Mesodermal cell (in vitro differentiated cells): ENCODE data around the gene FIBIN. TPM values are rescaled to one million over a fixed set of nuclear protein-coding genes. Genes with fewer than 3 reads are reported as not detected.

Source experiments
- H3K27ac ChIP-seq: 2 replicates; pipeline ENCODE4 v1.7.0; 2013; ENCODE audit warnings: mild to moderate bottlenecking, low read depth, low read length, moderate library complexity; ENCODE audit not compliant: severe bottlenecking
- H3K36me3 ChIP-seq: 2 replicates; pipeline ENCODE4 v1.7.1; 2013; ENCODE audit warnings: mild to moderate bottlenecking, low read length, moderate library complexity; ENCODE audit not compliant: control insufficient read depth, insufficient read depth
- H3K4me1 ChIP-seq: one replicate; pipeline ENCODE4 v1.7.1; 2013; ENCODE audit warnings: mild to moderate bottlenecking, low read length; ENCODE audit not compliant: insufficient read depth, control insufficient read depth, poor library complexity, severe bottlenecking
- H3K4me3 ChIP-seq: 2 replicates; pipeline ENCODE4 v1.7.0; 2013; ENCODE audit warnings: low read length, control low read depth, mild to moderate bottlenecking; ENCODE audit not compliant: insufficient read depth, poor library complexity, severe bottlenecking; ENCODE audit errors: extremely low read depth
- H3K9me3 ChIP-seq: 2 replicates; pipeline ENCODE4 v1.7.1; 2013; ENCODE audit warnings: mild to moderate bottlenecking, low read length, moderate library complexity; ENCODE audit not compliant: control insufficient read depth
- WGBS, 2 experiments: methylation state at CpG; one replicate each; pipeline ENCODE4 v1.1.5; 2013; ENCODE audit warnings: missing lambda C conversion rate in 2 of 2; ENCODE audit not compliant: insufficient coverage in 2 of 2; 5-methylcytosine and 5-hydroxymethylcytosine counted together
- polyA plus RNA-seq, 2 experiments: library from polyadenylated mRNA; stranded (reverse); fragments of 50-300 nt; gene quantifications; one replicate each; pipeline ENCODE4 v1.2.3, GENCODE V29; 2013

Gene FIBIN
- polyA plus RNA-seq (2013, experiment 1 of 2) = 9.8 TPM
- polyA plus RNA-seq (2013, experiment 2 of 2) = 11.3 TPM

DNA sequence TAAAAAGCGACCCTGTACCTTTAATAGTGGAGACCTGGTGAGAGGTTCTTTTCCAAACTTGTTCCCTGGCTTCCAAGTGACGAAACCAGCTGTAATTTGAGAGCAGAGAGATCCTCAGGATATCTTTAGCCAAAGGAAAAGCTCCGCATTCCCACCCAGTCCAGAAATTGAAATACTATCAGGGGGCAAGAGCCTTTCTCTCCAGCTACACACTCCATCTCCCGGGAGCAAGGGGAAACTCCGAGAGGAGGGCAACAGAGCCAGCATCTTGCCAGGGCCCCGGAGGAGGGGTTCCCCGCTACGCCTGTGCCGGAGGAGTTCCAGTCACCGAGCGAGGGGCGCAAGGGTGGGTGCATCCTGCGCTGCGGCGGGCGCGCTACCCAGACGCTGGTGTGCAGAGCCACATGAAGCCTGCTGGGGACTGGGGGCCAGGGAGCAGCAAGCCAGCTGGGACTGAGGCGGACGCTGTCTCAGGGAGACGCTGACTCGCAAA is at the start of gene FIBIN:
Gene FIBIN (plus strand): TSS at position 148 of the 493 bp plus-strand sequence. CDS start 415 bp downstream, outside the sequence.
- Histone ChIP-seq H3K4me1 (peaks cover 3% of the 10 kb centered on the region), H3K36me3 (no peaks in the 10 kb centered on the region), H3K4me3 (peak within 1 kb of the TSS; percentile 25), H3K27ac (no peak within 1 kb of the TSS), H3K9me3 (no peaks in the 10 kb centered on the region)
- 54 to 65% methylated on average over 17 to 19 of the region's 22 CpGs for WGBS, 2 experiments

DNA sequence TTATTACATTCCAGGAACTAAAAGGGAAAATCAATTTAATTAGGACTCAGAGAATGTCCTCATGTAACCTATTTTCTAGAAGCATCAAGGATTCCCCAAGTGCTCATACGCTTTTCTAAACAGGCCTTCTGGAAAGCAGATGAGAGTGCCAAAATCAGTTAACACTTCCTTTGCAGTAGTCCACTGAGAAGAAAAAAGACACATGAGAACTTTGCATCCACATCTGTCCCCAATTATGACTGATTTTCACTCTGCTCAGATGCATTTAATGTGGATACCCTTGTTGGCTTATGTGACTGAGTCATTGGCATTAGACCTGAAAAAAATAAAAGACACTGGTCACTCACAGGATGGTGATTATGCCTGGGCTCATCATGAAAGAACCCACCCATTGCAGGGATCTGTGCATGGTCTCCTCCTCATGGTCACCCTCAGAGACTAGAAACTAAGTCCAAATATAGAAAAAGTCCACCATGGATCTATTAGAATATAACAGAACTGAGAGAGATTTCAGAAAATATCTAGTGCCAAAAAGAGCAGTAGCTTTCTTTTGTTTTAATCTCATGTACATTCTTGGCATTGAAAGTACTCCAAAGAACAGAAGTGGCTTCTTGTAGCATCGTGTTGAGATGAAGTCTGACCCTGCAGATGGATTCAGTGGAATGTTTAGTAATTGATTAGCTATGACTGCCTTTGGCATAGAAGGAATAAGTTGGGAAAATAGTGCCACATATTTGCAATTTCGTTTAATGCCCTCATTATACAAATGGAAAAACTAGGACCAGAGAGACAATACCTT is 48.8 kb upstream of the FIBIN start:
- Histone ChIP-seq H3K36me3 (no peaks in the 10 kb centered on the region), H3K27ac (no peak overlapping the region), H3K4me3 (no peak overlapping the region), H3K4me1 (peaks cover 8% of the 10 kb centered on the region), H3K9me3 (no peaks in the 10 kb centered on the region)
- 93 to 95% methylated on average over 2 of the region's 3 CpGs for WGBS, 2 experiments

DNA sequence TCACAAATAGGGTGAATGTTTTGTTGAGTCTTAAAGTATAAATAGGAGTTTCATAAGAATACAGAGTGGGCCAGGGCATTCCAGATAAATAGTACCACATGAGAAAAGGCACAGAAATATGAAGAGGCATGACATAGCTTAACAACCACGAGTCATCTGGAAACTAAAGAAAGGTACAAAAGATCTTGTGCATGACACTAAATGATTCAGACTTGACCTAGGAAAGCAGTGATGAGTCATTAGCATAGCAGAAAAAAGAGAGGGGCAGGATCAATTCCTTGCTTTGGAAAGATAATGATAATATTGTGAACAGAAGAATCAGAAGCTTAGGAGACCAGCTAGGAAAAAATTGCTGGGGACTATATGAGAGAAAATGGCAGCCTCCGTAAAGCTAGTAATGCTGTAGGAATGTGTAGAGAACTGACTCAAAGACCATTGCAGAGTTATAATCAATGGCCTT is 47.6 kb upstream of the FIBIN start:
- H3K4me1 ChIP-seq = peaks cover 10% of the 10 kb centered on the region
- H3K27ac ChIP-seq = no peak overlapping the region
- no peak overlapping the region for H3K4me3 ChIP-seq
- 81 to 83% methylated on average over 2 of the region's 2 CpGs for WGBS, 2 experiments
- no peaks in the 10 kb centered on the region for H3K36me3 ChIP-seq
- no peaks in the 10 kb centered on the region for H3K9me3 ChIP-seq

DNA sequence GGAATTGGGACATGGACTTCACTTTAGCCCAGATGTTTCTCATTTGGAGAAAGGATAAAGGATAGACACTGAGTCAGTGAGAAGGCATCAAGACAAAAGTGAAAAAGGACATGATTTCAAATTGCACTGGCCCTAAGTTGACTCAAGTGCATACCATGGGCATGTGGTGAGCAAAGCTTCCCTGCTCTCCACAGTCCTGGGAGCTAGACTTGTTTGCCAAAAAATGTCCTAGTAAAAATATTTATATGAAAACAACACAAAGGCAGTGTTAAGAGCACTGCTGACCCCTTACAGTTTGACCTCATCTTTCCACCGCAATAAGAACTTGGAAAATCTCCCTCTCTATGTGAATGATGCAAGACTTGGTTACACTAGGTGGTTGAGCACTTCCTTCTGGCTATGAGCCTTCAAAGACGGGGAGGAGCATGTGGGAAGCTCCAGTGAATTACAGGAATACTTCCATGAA is 46.5 kb upstream of the FIBIN start:
- no peak overlapping the region for H3K27ac ChIP-seq
- H3K4me3 ChIP-seq = no peak overlapping the region
- H3K36me3 ChIP-seq = no peaks in the 10 kb centered on the region
- peaks cover 14% of the 10 kb centered on the region for H3K4me1 ChIP-seq
- H3K9me3 ChIP-seq = no peaks in the 10 kb centered on the region
- WGBS, 2 experiments = 60% methylated on average over 1 of the region's 2 CpGs; no CpG with 5 or more reads in 1 of the 2 experiments

DNA sequence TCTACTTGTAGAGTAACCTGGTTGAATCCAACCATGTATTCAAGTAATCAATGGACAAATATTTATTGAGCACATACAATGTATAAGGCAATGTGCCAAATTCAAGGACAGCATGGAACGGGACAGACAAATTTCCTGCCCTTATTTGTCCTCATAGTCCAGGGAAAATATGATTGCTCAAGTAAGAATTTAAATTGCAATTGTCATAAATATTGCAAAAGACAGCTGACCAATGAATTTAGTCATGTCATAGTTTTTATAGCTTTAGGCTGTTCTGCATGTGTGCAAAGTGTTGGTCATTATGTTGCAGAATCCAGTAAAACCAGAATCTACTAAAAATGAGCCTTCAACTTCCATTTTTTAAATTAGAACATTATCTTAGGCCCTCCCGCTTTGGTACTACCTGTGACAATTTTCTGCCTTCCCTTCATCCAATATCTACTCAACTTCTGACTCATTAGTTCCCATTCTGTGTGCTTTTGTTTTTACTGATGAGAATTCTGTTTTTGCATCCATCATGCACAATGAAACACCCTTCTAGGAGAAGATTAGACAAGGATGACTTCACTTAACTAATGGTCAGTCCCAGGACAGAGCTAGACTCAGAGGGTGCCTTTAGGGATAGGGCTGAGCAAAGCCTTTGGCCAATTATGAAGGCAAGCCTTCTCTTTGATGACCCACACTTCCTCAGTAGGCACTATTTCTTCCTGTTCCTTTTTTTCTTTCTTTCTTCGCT is 45.8 kb upstream of the FIBIN start:
- Histone ChIP-seq H3K27ac (no peak overlapping the region), H3K4me3 (no peak overlapping the region), H3K36me3 (no peaks in the 10 kb centered on the region), H3K4me1 (peaks cover 14% of the 10 kb centered on the region), H3K9me3 (no peaks in the 10 kb centered on the region)
- 89% methylated on average over 2 to 3 of the region's 3 CpGs for WGBS, 2 experiments

DNA sequence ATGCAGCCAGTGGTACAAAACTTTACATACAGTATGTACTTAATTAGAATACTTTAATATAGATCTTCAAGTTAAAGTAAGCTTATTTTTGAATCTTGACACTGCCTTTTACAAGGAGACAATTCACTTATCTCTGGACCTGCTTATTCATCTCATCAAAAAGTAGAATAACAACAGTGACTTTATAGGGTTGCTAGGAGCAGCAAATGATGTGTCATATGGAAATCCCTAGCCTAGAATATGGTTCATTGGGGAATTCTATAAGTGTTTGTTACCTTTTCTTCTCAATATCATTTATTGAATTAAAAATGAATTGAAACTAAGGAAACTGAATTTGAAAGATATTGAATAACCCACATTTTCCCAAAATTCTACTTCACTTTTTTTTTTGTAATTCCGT is 45.0 kb upstream of the FIBIN start:
- Histone ChIP-seq H3K4me3 (no peak overlapping the region), H3K9me3 (no peaks in the 10 kb centered on the region), H3K36me3 (no peaks in the 10 kb centered on the region), H3K4me1 (peaks cover 14% of the 10 kb centered on the region), H3K27ac (no peak overlapping the region)
- WGBS, 2 experiments = 86 to 100% methylated on average over 1 of the region's 1 CpG

DNA sequence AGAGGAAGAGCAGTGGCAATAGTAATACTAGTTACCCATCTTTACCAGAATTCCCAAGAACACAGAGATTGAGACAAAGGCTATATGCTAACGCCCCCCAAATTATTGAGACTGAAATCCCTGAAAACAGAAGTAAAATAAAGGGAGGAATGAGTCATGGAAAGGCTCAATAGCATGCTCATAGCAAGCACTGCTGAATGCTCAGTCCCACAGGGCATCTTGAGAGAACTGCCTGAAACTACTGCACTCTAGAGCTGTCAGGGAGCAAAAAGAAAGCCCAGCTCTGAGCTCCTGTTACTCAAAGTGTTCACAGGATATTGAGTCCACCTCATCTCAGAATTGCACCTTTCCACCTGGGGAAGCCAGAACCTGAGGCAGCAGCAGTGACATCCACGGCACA is 44.1 kb upstream of the FIBIN start:
- Histone ChIP-seq H3K36me3 (no peaks in the 10 kb centered on the region), H3K4me1 (peaks cover 14% of the 10 kb centered on the region), H3K4me3 (no peak overlapping the region), H3K9me3 (no peaks in the 10 kb centered on the region), H3K27ac (no peak overlapping the region)
- 100% methylated on average over 1 of the region's 2 CpGs for WGBS, 2 experiments

DNA sequence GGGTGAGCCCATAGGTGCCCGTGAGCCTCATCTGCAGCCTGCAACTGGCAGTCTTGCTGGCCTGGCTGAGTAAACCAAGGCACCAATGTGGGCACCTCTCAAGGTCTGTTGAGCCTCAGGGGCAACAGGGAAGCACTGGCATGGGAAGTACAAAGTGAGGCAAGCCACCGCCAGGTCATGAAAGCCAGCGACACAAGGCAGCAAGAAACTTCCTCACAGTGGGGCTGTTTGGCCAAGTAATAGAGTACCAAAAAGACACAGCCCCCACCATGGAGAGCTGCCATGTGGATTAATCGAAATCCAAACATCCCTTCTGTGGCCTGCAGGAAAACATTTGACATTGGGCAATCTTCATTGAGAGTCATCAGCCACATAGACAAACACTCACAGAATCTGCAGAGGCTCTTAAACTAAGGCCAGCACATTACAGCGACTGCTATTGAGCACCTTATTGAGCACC is 43.6 kb upstream of the FIBIN start:
- Histone ChIP-seq H3K9me3 (no peaks in the 10 kb centered on the region), H3K4me1 (peaks cover 14% of the 10 kb centered on the region), H3K4me3 (no peak overlapping the region), H3K36me3 (no peaks in the 10 kb centered on the region), H3K27ac (no peak overlapping the region)
- 91 to 96% methylated on average over 5 of the region's 5 CpGs for WGBS, 2 experiments

DNA sequence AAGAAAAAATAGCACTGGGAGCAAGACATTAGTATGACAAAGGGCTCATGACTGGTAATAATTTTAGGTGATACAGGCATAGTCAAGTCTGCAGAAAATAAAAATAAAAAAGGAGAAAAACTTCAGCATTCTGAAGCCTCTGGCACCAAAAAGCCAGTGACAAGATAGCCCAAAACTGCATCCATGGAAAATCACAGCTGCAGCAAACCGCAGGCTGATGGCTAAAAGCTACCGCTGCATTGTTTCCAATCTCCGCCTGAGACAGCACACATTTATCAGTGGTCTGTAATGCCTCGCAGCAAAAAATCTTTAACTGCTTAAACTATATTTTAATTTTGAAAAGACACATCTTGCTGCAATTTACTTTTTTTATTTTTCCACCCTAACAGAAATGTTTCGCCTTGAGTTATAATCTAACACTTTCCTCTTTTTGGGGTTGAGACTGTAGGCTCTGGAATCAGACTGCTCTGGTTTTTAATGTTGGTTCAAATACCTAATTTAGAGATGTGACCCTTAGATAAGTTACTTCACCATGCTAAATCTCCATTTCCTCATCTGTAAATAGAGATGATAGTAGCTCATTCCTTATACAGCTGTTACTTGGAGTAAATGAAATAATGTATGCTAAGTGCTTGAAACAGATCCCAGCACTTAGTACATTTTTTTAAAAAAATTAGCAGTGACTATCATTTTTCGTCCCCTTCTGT is 42.0 kb upstream of the FIBIN start:
- 57 to 75% methylated on average over 4 of the region's 6 CpGs for WGBS, 2 experiments
- H3K4me1 ChIP-seq = peaks cover 6% of the 10 kb centered on the region
- no peaks in the 10 kb centered on the region for H3K36me3 ChIP-seq
- H3K9me3 ChIP-seq = no peaks in the 10 kb centered on the region
- H3K4me3 ChIP-seq = no peak overlapping the region
- no peak overlapping the region for H3K27ac ChIP-seq

DNA sequence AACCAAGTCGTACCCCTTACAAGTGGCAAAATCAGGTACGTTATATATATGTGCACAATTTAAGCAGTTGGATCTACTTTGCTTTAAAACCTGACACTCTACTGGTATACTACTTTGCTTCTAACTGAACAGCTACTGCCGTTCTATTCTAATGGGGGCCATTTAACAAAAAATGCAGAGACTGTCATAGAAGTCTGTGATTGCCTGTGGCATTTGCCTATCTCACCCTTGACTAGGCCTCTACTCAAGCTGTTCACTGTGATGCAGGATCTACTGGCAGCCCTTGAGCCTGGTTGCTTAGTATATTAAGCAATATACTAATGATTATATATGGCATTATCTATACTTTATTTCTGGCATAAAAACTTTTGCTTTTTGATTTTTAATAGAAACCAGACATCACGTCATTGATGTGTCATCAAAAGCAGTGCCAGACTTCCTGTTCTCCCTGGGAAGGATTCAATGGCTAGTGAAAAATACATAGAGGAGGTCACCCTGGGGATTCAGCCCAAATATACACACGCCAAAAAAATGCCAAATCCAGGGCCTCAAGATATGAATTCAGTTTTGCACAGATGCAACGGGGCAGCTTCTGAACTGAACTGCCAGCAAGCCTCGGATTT is 40.0 kb upstream of the FIBIN start:
- no peaks in the 10 kb centered on the region for H3K9me3 ChIP-seq
- no peaks in the 10 kb centered on the region for H3K36me3 ChIP-seq
- 70 to 88% methylated on average over 3 to 4 of the region's 7 CpGs for WGBS, 2 experiments
- H3K4me1 ChIP-seq = peaks cover 6% of the 10 kb centered on the region
- H3K4me3 ChIP-seq = no peak overlapping the region
- no peak overlapping the region for H3K27ac ChIP-seq
